GM12865 (cell line): Measurements from ENCODE around the gene MFN2.

Experiments
- DNase-seq: peaks from one replicate; pipeline ENCODE4 v3.0.0; 2010; ENCODE audit warnings: low read depth
- H3K4me3 ChIP-seq: 2 replicates; pipeline ENCODE4 v1.5.1; 2011; ENCODE audit warnings: mild to moderate bottlenecking, low read depth, low read length, control low read depth
- CTCF ChIP-seq: IDR thresholded peaks from 2 replicates; pipeline ENCODE4 v1.5.1; 2011; ENCODE audit warnings: low read length, control low read depth, low read depth, inconsistent platforms; ENCODE audit not compliant: insufficient read depth; ENCODE audit errors: missing control alignments

MFN2 gene

GRCh38 chr1:12059722-12060464, 79.6 kb downstream of the MFN2 start:
- peak; percentile 79 for DNase-seq
- no peak for TF ChIP-seq CTCF
- H3K4me3 ChIP-seq, result peak overlapping the region; percentile 33

GRCh38 chr1:12060500-12060899, 80.3 kb downstream of the MFN2 start:
- no peak overlapping the region for H3K4me3 ChIP-seq
- TF ChIP-seq CTCF, result no peak
- DNase-seq, result no peak
